B cell (primary cell): ENCODE results near the gene PCK2. TPM values are rescaled to one million over a fixed set of nuclear protein-coding genes. Genes with fewer than 3 reads are reported as not detected.

Experiments used
- ATAC-seq: fragments of 200-7000 bp; cut with Tn5 transposase; one replicate; pipeline ENCODE4 v1.10.0; 2021; ENCODE audit warnings: low read depth, mild to moderate bottlenecking, moderate number of reproducible peaks, moderate library complexity
- CTCF ChIA-PET: fragments of 350-600 bp; sonication (Branson Sonifier 250); formaldehyde crosslinking; loops from one replicate; lab custom pipeline; 2021; ENCODE audit warnings: antibody characterized with exemption, inconsistent platforms; lab: Charles Lee
- POLR2A ChIA-PET: fragments of 350-600 bp; sonication (Branson Sonifier 250); formaldehyde crosslinking; loops from one replicate; lab custom pipeline; 2021; ENCODE audit warnings: antibody characterized with exemption; lab: Charles Lee
- DNase-seq: peaks from one replicate; pipeline ENCODE4 v3.0.0; 2013
- H2AFZ ChIP-seq: 2 replicates; pipeline ENCODE4 v1.6.1; 2012; ENCODE audit warnings: mild to moderate bottlenecking, low read depth, low read length; ENCODE audit not compliant: insufficient read depth, poor library complexity, severe bottlenecking
- H3K27ac ChIP-seq, 2 donors: 1 replicate in 1 of 2; 2 replicates in 1 of 2; pipeline ENCODE4 v1.5.1; 2012 to 2013; ENCODE audit warnings: low read length in 2 of 2, mild to moderate bottlenecking in 2 of 2, moderate library complexity in 1 of 2
- H3K27me3 ChIP-seq, 4 experiments: fragments of 200-600 bp in 1 of 4; sonication (generic) in 1 of 4; replicated peaks in 1 of 4; 1 replicate in 2 of 4; 2 replicates in 2 of 4; pipeline versions ENCODE4 v1.6.1 to v1.7.0; 2013 to 2016; ENCODE audit warnings: low read length in 3 of 4, mild to moderate bottlenecking in 2 of 4, mixed read lengths in 1 of 4, moderate library complexity in 1 of 4; ENCODE audit not compliant: insufficient read depth in 4 of 4, control insufficient read depth in 3 of 4; ENCODE audit errors: control extremely low read depth in 1 of 4
- H3K36me3 ChIP-seq, 2 experiments: replicated peaks in 1 of 2; 1 replicate in 1 of 2; 2 replicates in 1 of 2; pipeline versions ENCODE4 v1.6.1 to v1.7.1; 2013; ENCODE audit warnings: low read length in 1 of 2; ENCODE audit not compliant: insufficient read depth in 2 of 2, control insufficient read depth in 1 of 2; ENCODE audit errors: control extremely low read depth in 1 of 2, extremely low read depth in 1 of 2
- H3K4me1 ChIP-seq, 2 donors: fragments of 200-600 bp in 1 of 2; sonication (generic) in 1 of 2; 1 replicate in 1 of 2; 2 replicates in 1 of 2; pipeline versions ENCODE4 v1.5.1 to v1.6.1; 2013 to 2017; ENCODE audit warnings: low read length in 2 of 2; ENCODE audit not compliant: control insufficient read depth in 2 of 2, insufficient read depth in 2 of 2
- H3K4me2 ChIP-seq: replicated peaks from 2 replicates; pipeline ENCODE3; 2012; ENCODE audit warnings: mild to moderate bottlenecking, low read depth, low read length; ENCODE audit not compliant: poor library complexity, severe bottlenecking
- H3K4me3 ChIP-seq, 5 experiments: fragments of 200-600 bp in 1 of 5; sonication (generic) in 1 of 5; 1 replicate in 3 of 5; 2 replicates in 2 of 5; pipeline versions ENCODE4 v1.5.1 to v1.7.0; 2011 to 2016; ENCODE audit warnings: low read length in 4 of 5, mild to moderate bottlenecking in 4 of 5, low read depth in 2 of 5, control low read depth in 1 of 5, moderate library complexity in 1 of 5; ENCODE audit not compliant: insufficient read depth in 1 of 5; ENCODE audit errors: control extremely low read depth in 1 of 5, extremely low read depth in 1 of 5
- H3K79me2 ChIP-seq: fragments of 200-600 bp; sonication (generic); one replicate; pipeline ENCODE4 v1.6.0; 2016; ENCODE audit warnings: low read length; ENCODE audit not compliant: control insufficient read depth, insufficient read depth
- H3K9ac ChIP-seq: fragments of 200-600 bp; sonication (generic); 2 replicates; pipeline ENCODE4 v1.6.1; 2017; ENCODE audit warnings: mild to moderate bottlenecking, low read length, moderate library complexity
- H3K9me3 ChIP-seq, 3 donors: one replicate each; pipeline versions ENCODE4 v1.6.1 to v1.7.1; 2013; ENCODE audit warnings: low read length in 2 of 3; ENCODE audit not compliant: control insufficient read depth in 2 of 3, insufficient read depth in 1 of 3; ENCODE audit errors: control extremely low read depth in 1 of 3
- H4K20me1 ChIP-seq: 2 replicates; pipeline ENCODE4 v1.6.0; 2012; ENCODE audit warnings: mild to moderate bottlenecking, low read length; ENCODE audit not compliant: insufficient read depth, control insufficient read depth, poor library complexity, severe bottlenecking
- H3K27ac Mint-ChIP-seq: one replicate; pipeline ENCODE4 v1.8.0; 2021; ENCODE audit warnings: mixed read lengths
- H3K27me3 Mint-ChIP-seq: one replicate; pipeline ENCODE4 v1.8.0; 2021; ENCODE audit warnings: mixed read lengths
- H3K4me1 Mint-ChIP-seq: one replicate; pipeline ENCODE4 v1.8.0; 2021; ENCODE audit warnings: mixed read lengths
- H3K4me3 Mint-ChIP-seq: one replicate; pipeline ENCODE4 v1.8.0; 2021; ENCODE audit warnings: mixed read lengths
- H3K9me3 Mint-ChIP-seq: one replicate; pipeline ENCODE4 v1.8.0; 2022; ENCODE audit warnings: mixed read lengths; ENCODE audit not compliant: insufficient read depth
- CTCF ChIP-seq: fragments of 200-600 bp; IDR thresholded peaks from one replicate; pipeline ENCODE4 v1.8.0; 2022; ENCODE audit warnings: antibody characterized with exemption, mild to moderate bottlenecking
- EZH2 ChIP-seq: IDR thresholded peaks from 2 replicates; pipeline ENCODE4 v1.6.1; 2012; ENCODE audit warnings: borderline replicate concordance, low read depth, mild to moderate bottlenecking, moderate library complexity, low read length; ENCODE audit not compliant: insufficient read depth, poor library complexity, severe bottlenecking
- WGBS: methylation state at CpG from one replicate; pipeline ENCODE4 v1.1.5; 2013; ENCODE audit warnings: missing lambda C conversion rate; ENCODE audit not compliant: insufficient coverage; 5-methylcytosine and 5-hydroxymethylcytosine counted together
- intact Hi-C: fragments of 100-400 bp; cut with micrococcal nuclease; formaldehyde crosslinking; loops from one replicate; pipeline ENCODE4 v1.10.0; 2022
- polyA plus RNA-seq: library from polyadenylated mRNA; depleted of rRNA; stranded (reverse); fragments of >200 nt; gene quantifications from 2 replicates; pipeline ENCODE4 v1.2.3, GENCODE V29; 2012
- total RNA-seq, 2 donors: library from RNA; stranded (reverse); fragments of 120-200 nt in 1 of 2; gene quantifications; 1 replicate in 1 of 2; 2 replicates in 1 of 2; pipeline versions ENCODE4 v1.2.3 to v1.2.4, GENCODE V29; 2013 to 2022

The PCK2 gene
- total and polyA plus RNA-seq, 2 donors (not counting 1 experiment from before 2014, with no cell fraction given) = 40.4 to 58.4 TPM

DNA sequence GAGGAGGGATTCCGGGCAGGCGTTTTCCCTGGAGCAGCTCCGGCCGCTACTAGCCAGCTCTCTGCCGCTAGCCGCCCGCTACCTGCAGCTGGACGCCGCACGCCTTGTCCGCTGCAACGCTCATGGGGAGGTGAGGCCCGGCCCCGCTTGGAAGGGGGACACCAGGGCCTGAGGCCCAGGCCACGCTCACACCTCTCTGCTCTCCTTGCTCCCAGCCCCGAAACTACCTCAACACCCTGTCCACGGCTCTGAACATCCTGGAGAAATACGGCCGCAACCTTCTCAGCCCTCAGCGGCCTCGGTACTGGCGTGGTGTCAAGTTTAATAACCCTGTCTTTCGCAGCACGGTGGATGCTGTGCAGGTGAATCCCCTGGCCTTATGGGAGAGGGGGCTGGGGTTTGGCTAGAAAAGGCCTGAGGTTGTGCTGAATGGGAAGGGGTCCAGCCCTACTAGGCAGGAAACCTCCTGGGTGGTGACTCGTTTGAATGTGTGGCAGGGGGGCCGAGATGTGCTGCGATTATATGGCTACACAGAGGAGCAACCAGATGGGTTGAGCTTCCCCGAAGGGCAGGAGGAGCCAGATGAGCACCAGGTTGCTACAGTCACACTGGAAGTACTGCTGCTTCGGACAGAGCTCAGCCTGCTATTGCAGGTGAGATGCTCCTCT, 53.8 kb downstream of the PCK2 start:
- H3K27ac Mint-ChIP-seq = peak overlapping the region; percentile 77
- no peaks in the 10 kb centered on the region for H3K27me3 Mint-ChIP-seq
- ChIA-PET POLR2A (interaction anchor here (1.4 to 4.1 kb wide), 4 partner anchors 11 to 94 kb away, joined by 5 to 43 read pairs (median 24); partner anchors contain the start of genes DCAF11, NRL, PSME1 and TINF2), CTCF (interaction anchor here (1.1 to 6.2 kb wide), 8 partner anchors 13 to 163 kb away, joined by 3 to 62 read pairs (median 5); partner anchors contain the start of genes IRF9 and MDP1)
- H4K20me1 ChIP-seq = peaks cover 45% of the 10 kb centered on the region
- intact Hi-C loops = loop anchor here (1.0 to 10.0 kb wide), 11 partner anchors 13 to 1053 kb away; partner anchors contain the start of genes ACIN1, C14orf119, CHMP4A and DCAF11
- H3K4me3 Mint-ChIP-seq = peak overlapping the region; percentile 95
- H3K9me3 Mint-ChIP-seq = no peaks in the 10 kb centered on the region
- no peaks in the 10 kb centered on the region for H3K27me3 ChIP-seq
- H3K4me1 ChIP-seq = peaks cover 20 to 33% of the 10 kb centered on the region in 2 donors
- H3K79me2 ChIP-seq = peaks cover 84% of the 10 kb centered on the region
- H3K9ac ChIP-seq = peak overlapping the region; percentile 83
- peak overlapping the region; percentile 42 to 95 (median 92) for H3K4me3 ChIP-seq
- H3K4me2 ChIP-seq = peak overlapping the region; percentile 90
- peak overlapping the region in 1 of 2 donors; percentile 70 for H3K27ac ChIP-seq
- H2AFZ ChIP-seq = peak overlapping the region; percentile 83
- H3K36me3 ChIP-seq = peaks cover 2 to 62% of the 10 kb centered on the region in 2 experiments
- no peaks in the 10 kb centered on the region for H3K9me3 ChIP-seq
- TF ChIP-seq EZH2 = no peak
- no peak for TF ChIP-seq CTCF
- DNase-seq (no peak), ATAC-seq (no peak)
- 12% methylated on average over 27 of the region's 29 CpGs for WGBS
- peaks cover 47% of the 10 kb centered on the region for H3K4me1 Mint-ChIP-seq
